ENCODE measurements around the gene RIPOR1.

GRCh38 chr16:67547423-67548264, 19.0 kb downstream of the RIPOR1 start:
- TF ChIP-seq SUZ12 (IDR thresholded peaks at IDR 0.05; ENCODE audit: extremely low read depth, insufficient read depth, insufficient read length) (no peak), YY1 (IDR thresholded peaks at IDR 0.05; ENCODE audit: insufficient read depth, insufficient read length) (no peak)

Measured in NT2/D1 (cell line).